K562 (cell line): Measurements from ENCODE around the gene MBP. TPM values are rescaled to one million over a fixed set of nuclear protein-coding genes. Genes with fewer than 3 reads are reported as not detected.

Source experiments
- ATAC-seq: fragments of 200-7000 bp; cut with Tn5 transposase; 3 replicates; pipeline ENCODE4 v1.9.1; 2020; ENCODE audit warnings: moderate library complexity
- BruUV-seq: library from RNA; stranded (reverse); fragments of 400-500 nt; replicated peaks from 2 replicates; lab custom pipeline; 2021; lab: Mats Ljungman, UMichigan
- CTCF ChIA-PET: fragments of 300-600 bp; formaldehyde crosslinking; extraction: SDS; loops from one replicate; lab custom pipeline; 2021; ENCODE audit warnings: low intra/inter-chr PET ratio; lab: Yijun Ruan, JAX
- POLR2A ChIA-PET: fragments of 300-600, 350-650 bp; sonication (Branson Sonifier 250); formaldehyde crosslinking; extraction: SDS; loops from one replicate; lab custom pipeline; 2021; ENCODE audit warnings: antibody characterized with exemption, inconsistent platforms; lab: Yijun Ruan, JAX
- DNase-seq, 4 experiments: peaks; one replicate each; pipeline versions ENCODE4 v3.0.0 to v3.0.0-alpha.2; 2011 to 2018; ENCODE audit warnings: low spot score in 3 of 4, mixed read lengths in 3 of 4; ENCODE audit errors: extremely low read depth in 1 of 4
- FAIRE-seq: peaks from 2 replicates; lab custom pipeline; 2011; peaks lifted over from hg19 to GRCh38; lab: Jason Lieb, UNC
- H2AFZ ChIP-seq: 2 replicates; pipeline ENCODE4 v1.6.0; 2011; ENCODE audit warnings: low read depth, low read length, control low read depth, inconsistent platforms
- H3K27ac ChIP-seq: fragments of 200-600 bp; 3 replicates; pipeline ENCODE4 v1.8.0; 2011; ENCODE audit warnings: low read depth, mild to moderate bottlenecking, control low read depth, inconsistent platforms, low read length, moderate library complexity, mixed read lengths; ENCODE audit errors: extremely low read depth
- H3K27me3 ChIP-seq, 2 experiments: fragments of 300-600 bp in 1 of 2; 2 replicates in 1 of 2; 3 replicates in 1 of 2; pipeline versions ENCODE4 v1.6.0 to v1.8.0; 2011; ENCODE audit warnings: inconsistent platforms in 2 of 2, low read length in 2 of 2, mild to moderate bottlenecking in 1 of 2, mixed read lengths in 1 of 2, moderate library complexity in 1 of 2; ENCODE audit not compliant: control insufficient read depth in 2 of 2, insufficient read depth in 2 of 2
- H3K36me3 ChIP-seq: fragments of 300-600 bp; 3 replicates; pipeline ENCODE4 v1.8.0; 2011; ENCODE audit warnings: mild to moderate bottlenecking, low read length, inconsistent platforms; ENCODE audit not compliant: control insufficient read depth, insufficient read depth
- H3K4me1 ChIP-seq, 2 experiments: fragments of 200-600 bp in 1 of 2; replicated peaks in 1 of 2; 2 replicates in 1 of 2; 3 replicates in 1 of 2; pipeline versions ENCODE4 v1.5.1 to v1.8.0; 2011; ENCODE audit warnings: inconsistent platforms in 2 of 2, low read length in 2 of 2, mild to moderate bottlenecking in 1 of 2, mixed read lengths in 1 of 2, moderate library complexity in 1 of 2; ENCODE audit not compliant: control insufficient read depth in 2 of 2, insufficient read depth in 2 of 2
- H3K4me2 ChIP-seq: 2 replicates; pipeline ENCODE4 v1.6.1; 2011; ENCODE audit warnings: low read length, control low read depth, inconsistent platforms, mixed read lengths; ENCODE audit not compliant: insufficient read depth
- H3K4me3 ChIP-seq: fragments of 200-600 bp; sonication (generic), shearing (Covaris generic); 2 replicates; pipeline ENCODE4 v1.5.1; 2016; ENCODE audit warnings: control low read depth, inconsistent platforms
- H3K79me2 ChIP-seq: fragments of 200-600 bp; 3 replicates; pipeline ENCODE4 v1.8.0; 2011; ENCODE audit warnings: low read length, inconsistent platforms; ENCODE audit not compliant: control insufficient read depth, insufficient read depth
- H3K9ac ChIP-seq, 2 experiments: 2 replicates each; pipeline versions ENCODE4 v1.6.0 to v1.6.1; 2011; ENCODE audit warnings: low read depth in 2 of 2, low read length in 2 of 2, control low read depth in 1 of 2, inconsistent platforms in 1 of 2, mild to moderate bottlenecking in 1 of 2, mixed read lengths in 1 of 2; ENCODE audit not compliant: insufficient read depth in 1 of 2
- H3K9me1 ChIP-seq: one replicate; pipeline ENCODE4 v1.6.0; 2011; ENCODE audit warnings: inconsistent platforms, mild to moderate bottlenecking, low read length, moderate library complexity; ENCODE audit not compliant: control insufficient read depth, insufficient read depth
- H3K9me3 ChIP-seq: replicated peaks from 2 replicates; pipeline ENCODE4 v1.5.1; 2011; ENCODE audit warnings: low read depth, low read length, inconsistent platforms; ENCODE audit not compliant: control insufficient read depth, insufficient read depth
- H4K20me1 ChIP-seq: replicated peaks from 2 replicates; pipeline ENCODE4 v1.6.1; 2011; ENCODE audit warnings: low read length, inconsistent platforms, mixed read lengths; ENCODE audit not compliant: control insufficient read depth, insufficient read depth
- CBX1 ChIP-seq: sonication (generic); IDR thresholded peaks from 2 replicates; pipeline ENCODE4 v1.6.1; 2016; ENCODE audit warnings: antibody characterized with exemption, low read depth, mild to moderate bottlenecking
- CTBP1 ChIP-seq: fragments of 450-650 bp; IDR thresholded peaks from 2 replicates; pipeline ENCODE4 v1.6.1; 2016; ENCODE audit warnings: borderline replicate concordance
- EHMT2 ChIP-seq: fragments of 450-650 bp; IDR thresholded peaks from 2 replicates; pipeline ENCODE4 v1.6.1; 2018; ENCODE audit warnings: antibody characterized with exemption
- EZH2 ChIP-seq: IDR thresholded peaks from 2 replicates; pipeline ENCODE4 v1.6.1; 2012; ENCODE audit warnings: low read depth, mild to moderate bottlenecking, inconsistent platforms, low read length, borderline replicate concordance
- FOXM1 ChIP-seq, 2 experiments: fragments of 450-650 bp in 1 of 2; sonication (generic) in 1 of 2; formaldehyde crosslinking in 1 of 2; IDR thresholded peaks; 2 replicates each; pipeline versions ENCODE4 v1.6.1 to v1.9.0; 2017 to 2022; ENCODE audit warnings: low read depth in 2 of 2, mild to moderate bottlenecking in 2 of 2, missing genetic modification reagents in 1 of 2, moderate library complexity in 1 of 2
- MTA1 ChIP-seq: fragments of 450-650 bp; IDR thresholded peaks from 2 replicates; pipeline ENCODE4 v1.6.1; 2017; ENCODE audit warnings: borderline replicate concordance
- NRF1 ChIP-seq, 2 experiments: fragments of 450-650 bp; IDR thresholded peaks in 1 of 2; conservative IDR thresholded peaks in 1 of 2; 2 replicates each; pipeline ENCODE4 v1.6.1; 2014; ENCODE audit warnings: mild to moderate bottlenecking in 2 of 2
- RBM17 ChIP-seq: fragments of 200-400 bp; formaldehyde crosslinking; IDR thresholded peaks from 2 replicates; pipeline ENCODE4 v1.6.1; 2017; ENCODE audit warnings: low read depth, mild to moderate bottlenecking, low read length, borderline replicate concordance
- SNRNP70 ChIP-seq: fragments of 200-400 bp; formaldehyde crosslinking; optimal IDR thresholded peaks from 2 replicates; pipeline ENCODE3; 2017; ENCODE audit warnings: low read depth, low read length
- TEAD1 ChIP-seq, 2 experiments: fragments of 450-650 bp in 1 of 2; sonication (generic) in 1 of 2; formaldehyde crosslinking; IDR thresholded peaks; 2 replicates each; pipeline versions ENCODE4 v1.4.0 to v1.8.0; 2020 to 2022; ENCODE audit warnings: mild to moderate bottlenecking in 2 of 2, missing genetic modification reagents in 1 of 2
- THRAP3 ChIP-seq: fragments of 450-650 bp; IDR thresholded peaks from 2 replicates; pipeline ENCODE4 v1.6.1; 2016; ENCODE audit warnings: mild to moderate bottlenecking, inconsistent platforms, borderline replicate concordance
- USF2 ChIP-seq: sonication (generic); formaldehyde crosslinking; IDR thresholded peaks from 2 replicates; pipeline ENCODE4 v1.5.0; 2020; ENCODE audit warnings: missing genetic modification reagents
- ZNF184 ChIP-seq: sonication (generic); formaldehyde crosslinking; IDR thresholded peaks from 2 replicates; pipeline ENCODE4 v1.5.0; 2020; ENCODE audit warnings: missing genetic modification reagents
- ZNF274 ChIP-seq: IDR thresholded peaks from 2 replicates; pipeline ENCODE4 v1.6.1; 2011; ENCODE audit warnings: low read depth, mild to moderate bottlenecking, low read length, moderate library complexity, borderline replicate concordance
- WGBS: fragments of 100-300 bp; shearing (Covaris generic); methylation state at CpG from one replicate; pipeline ENCODE4 v1.1.6; 2016; ENCODE audit warnings: low coverage, mixed read lengths; ENCODE audit not compliant: insufficient coverage; ENCODE audit errors: missing lambda C conversion rate; 5-methylcytosine and 5-hydroxymethylcytosine counted together
- in situ Hi-C: fragments of 300-500 bp; cut with MboI; formaldehyde crosslinking; loops from 4 replicates; pipeline ENCODE4 v1.15.0; 2018; ENCODE audit warnings: inconsistent platforms, mixed read lengths
- intact Hi-C: fragments of 100-400 bp; cut with micrococcal nuclease; formaldehyde crosslinking; loops from 2 replicates; pipeline ENCODE4 v1.14.2; 2022
- polyA plus RNA-seq, 8 experiments: library from polyadenylated mRNA; depleted of rRNA in 4 of 8; stranded (reverse) in 5 of 8; unstranded in 3 of 8; fragments of >200 nt; fragmentation: Nextera tagmentation in 2 of 8; fragmentation: Illumina TruSeq in 1 of 8; extraction: Ambion mirVana in 2 of 8; extraction: Trizol in 1 of 8; gene quantifications; 2 replicates each; pipeline versions ENCODE4 v1.2.1 to v1.2.3, GENCODE V29; 2011 to 2014; ENCODE audit warnings: inconsistent platforms in 1 of 8, missing spikeins in 1 of 8
- total RNA-seq, 7 experiments: library from RNA; depleted of rRNA in 6 of 7; stranded (reverse); fragments of >200 nt in 6 of 7; fragmentation: Illumina TruSeq in 2 of 7; extraction: Trizol in 2 of 7; gene quantifications; 2 replicates each; pipeline versions ENCODE4 v1.2.1 to v1.2.3, GENCODE V29; 2011 to 2021; ENCODE audit warnings: low replicate concordance in 1 of 7
- TF ChIP-seq, protein P1 (sequence below): IDR thresholded peaks from 3 replicates; pipeline ENCODE4 v1.6.1; 2011; ENCODE audit warnings: borderline replicate concordance, mild to moderate bottlenecking; ENCODE audit not compliant: insufficient read length, insufficient read depth
- TF ChIP-seq, protein P2 (sequence below), 2 experiments: fragments of 450-650 bp in 1 of 2; IDR thresholded peaks; 2 replicates each; pipeline ENCODE4 v1.6.1; 2011 to 2017; ENCODE audit warnings: low read depth in 2 of 2, antibody characterized with exemption in 1 of 2, borderline replicate concordance in 1 of 2, low read length in 1 of 2, mild to moderate bottlenecking in 1 of 2, mixed read lengths in 1 of 2; ENCODE audit not compliant: control insufficient read depth in 1 of 2
- TF ChIP-seq, protein P3 (sequence below): fragments of 250-450 bp; sonication (Bioruptor Pico); IDR thresholded peaks from 2 replicates; pipeline ENCODE4 v1.9.0; 2021; ENCODE audit warnings: mild to moderate bottlenecking

The MBP gene
- total and polyA plus RNA-seq, 9 of the 15 experiments (the other 6 are each of a cell fraction or from before 2014, with no cell fraction given): 0.09 TPM; not detected in 8

GRCh38 chr18:77129150-77129551, 3.4 kb downstream of the MBP start:
- Histone ChIP-seq H4K20me1 (no peaks in the 10 kb centered on the region), H3K27ac (no peak overlapping the region), H3K9ac (no peak overlapping the region), H3K4me1 (no peaks in the 10 kb centered on the region), H3K9me1 (no peaks in the 10 kb centered on the region), H3K27me3 (peaks cover 0 to 4% of the 10 kb centered on the region in 2 experiments; a peak in 2 of 5 replicates), H3K9me3 (no peaks in the 10 kb centered on the region), H3K4me3 (no peak overlapping the region), H2AFZ (no peak overlapping the region), H3K36me3 (no peaks in the 10 kb centered on the region), H3K79me2 (no peaks in the 10 kb centered on the region), H3K4me2 (no peak overlapping the region)
- ChIA-PET CTCF (no interaction called here), POLR2A (no interaction called here)
- no TSS peak for BruUV-seq
- FAIRE-seq (no peak), ATAC-seq (no peak), DNase-seq (no peak)
- in situ Hi-C loops: no loop called here
- intact Hi-C loops: no loop called here
- 7% methylated on average over 7 of the region's 7 CpGs for WGBS
- no peak for TF ChIP-seq TEAD1 (CRISPR knock-in tag; IDR thresholded peaks at IDR 0.05)
- TF ChIP-seq USF2 (CRISPR knock-in tag): no peak
- TF ChIP-seq, protein P1, sequence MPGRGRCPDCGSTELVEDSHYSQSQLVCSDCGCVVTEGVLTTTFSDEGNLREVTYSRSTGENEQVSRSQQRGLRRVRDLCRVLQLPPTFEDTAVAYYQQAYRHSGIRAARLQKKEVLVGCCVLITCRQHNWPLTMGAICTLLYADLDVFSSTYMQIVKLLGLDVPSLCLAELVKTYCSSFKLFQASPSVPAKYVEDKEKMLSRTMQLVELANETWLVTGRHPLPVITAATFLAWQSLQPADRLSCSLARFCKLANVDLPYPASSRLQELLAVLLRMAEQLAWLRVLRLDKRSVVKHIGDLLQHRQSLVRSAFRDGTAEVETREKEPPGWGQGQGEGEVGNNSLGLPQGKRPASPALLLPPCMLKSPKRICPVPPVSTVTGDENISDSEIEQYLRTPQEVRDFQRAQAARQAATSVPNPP: no peak
- no peak for TF ChIP-seq CTBP1
- TF ChIP-seq EZH2: no peak
- TF ChIP-seq EHMT2: no peak
- TF ChIP-seq ZNF184 (CRISPR knock-in tag): no peak
- TF ChIP-seq THRAP3: no peak
- no peak for TF ChIP-seq ZNF274
- no peak for TF ChIP-seq FOXM1 (IDR thresholded peaks at IDR 0.05; ENCODE audit: low read depth)
- no peak for TF ChIP-seq FOXM1 (CRISPR knock-in tag; IDR thresholded peaks at IDR 0.05; ENCODE audit: low read depth)
- TF ChIP-seq, protein P2, sequence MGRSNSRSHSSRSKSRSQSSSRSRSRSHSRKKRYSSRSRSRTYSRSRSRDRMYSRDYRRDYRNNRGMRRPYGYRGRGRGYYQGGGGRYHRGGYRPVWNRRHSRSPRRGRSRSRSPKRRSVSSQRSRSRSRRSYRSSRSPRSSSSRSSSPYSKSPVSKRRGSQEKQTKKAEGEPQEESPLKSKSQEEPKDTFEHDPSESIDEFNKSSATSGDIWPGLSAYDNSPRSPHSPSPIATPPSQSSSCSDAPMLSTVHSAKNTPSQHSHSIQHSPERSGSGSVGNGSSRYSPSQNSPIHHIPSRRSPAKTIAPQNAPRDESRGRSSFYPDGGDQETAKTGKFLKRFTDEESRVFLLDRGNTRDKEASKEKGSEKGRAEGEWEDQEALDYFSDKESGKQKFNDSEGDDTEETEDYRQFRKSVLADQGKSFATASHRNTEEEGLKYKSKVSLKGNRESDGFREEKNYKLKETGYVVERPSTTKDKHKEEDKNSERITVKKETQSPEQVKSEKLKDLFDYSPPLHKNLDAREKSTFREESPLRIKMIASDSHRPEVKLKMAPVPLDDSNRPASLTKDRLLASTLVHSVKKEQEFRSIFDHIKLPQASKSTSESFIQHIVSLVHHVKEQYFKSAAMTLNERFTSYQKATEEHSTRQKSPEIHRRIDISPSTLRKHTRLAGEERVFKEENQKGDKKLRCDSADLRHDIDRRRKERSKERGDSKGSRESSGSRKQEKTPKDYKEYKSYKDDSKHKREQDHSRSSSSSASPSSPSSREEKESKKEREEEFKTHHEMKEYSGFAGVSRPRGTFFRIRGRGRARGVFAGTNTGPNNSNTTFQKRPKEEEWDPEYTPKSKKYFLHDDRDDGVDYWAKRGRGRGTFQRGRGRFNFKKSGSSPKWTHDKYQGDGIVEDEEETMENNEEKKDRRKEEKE (IDR thresholded peaks at IDR 0.05; ENCODE audit: borderline replicate concordance in 1 of 2, control insufficient read depth in 1 of 2, low read depth in 2 of 2, low read length in 1 of 2): no peak
- TF ChIP-seq SNRNP70: no peak
- TF ChIP-seq NRF1 (conservative IDR thresholded peaks at IDR 0.05 in 1 of 2, IDR thresholded peaks at IDR 0.05 in 1 of 2): no peak
- no peak for TF ChIP-seq CBX1
- TF ChIP-seq RBM17: no peak
- TF ChIP-seq MTA1: no peak
- TF ChIP-seq, protein P3, sequence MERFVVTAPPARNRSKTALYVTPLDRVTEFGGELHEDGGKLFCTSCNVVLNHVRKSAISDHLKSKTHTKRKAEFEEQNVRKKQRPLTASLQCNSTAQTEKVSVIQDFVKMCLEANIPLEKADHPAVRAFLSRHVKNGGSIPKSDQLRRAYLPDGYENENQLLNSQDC (CRISPR knock-in tag): no peak
